ENCODE data around the gene IL12A.

- TF ChIP-seq CTCF (IDR thresholded peaks at IDR 0.05 in 4 of 5, conservative IDR thresholded peaks at IDR 0.05 in 1 of 5) (no peak), POLR2A (IDR thresholded peaks at IDR 0.05) (no peak)
Observed at GRCh38 chr3:160016972-160017371, 28.3 kb downstream of the IL12A start.

Data from gastrocnemius medialis (tissue), 4 donors.